Raji (cell line): ENCODE data around the gene ANKRD12.

Source experiments
- POLR2A ChIP-seq: IDR thresholded peaks from 2 replicates; pipeline ENCODE4 v1.6.1; 2011; ENCODE audit warnings: low read depth, low read length, control low read depth; ENCODE audit not compliant: insufficient read depth

Gene ANKRD12

GRCh38 chr18:9136315-9137155, at the start of gene ANKRD12:
Gene ANKRD12 (plus strand): TSS chr18:9136781. CDS start chr18:9182433, 45,652 bp downstream.
- peak; percentile 72 for TF ChIP-seq POLR2A

- TF ChIP-seq POLR2A: no peak
Measured at GRCh38 chr18:9087144-9087543, 49.4 kb upstream of the ANKRD12 start.

DNA sequence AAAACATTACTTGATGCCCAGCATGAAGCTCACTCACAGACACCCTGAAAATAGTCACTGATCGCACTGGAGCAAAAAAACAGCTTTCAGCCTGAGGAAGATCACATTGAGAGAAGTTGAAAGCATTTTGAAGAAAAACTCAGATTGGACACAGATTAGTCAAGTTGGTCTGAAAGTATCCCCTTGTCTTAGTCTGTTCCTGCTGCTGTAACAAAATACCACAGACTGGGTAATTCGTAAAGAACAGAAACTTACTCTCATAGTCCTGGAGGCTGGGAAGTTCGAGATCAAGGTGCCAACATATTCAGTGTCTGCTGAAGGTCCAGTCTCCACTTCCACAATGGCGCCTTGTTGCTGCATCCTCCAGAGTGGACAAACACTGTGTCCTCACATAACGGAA, 48.3 kb upstream of the ANKRD12 start:
- no peak for TF ChIP-seq POLR2A

DNA sequence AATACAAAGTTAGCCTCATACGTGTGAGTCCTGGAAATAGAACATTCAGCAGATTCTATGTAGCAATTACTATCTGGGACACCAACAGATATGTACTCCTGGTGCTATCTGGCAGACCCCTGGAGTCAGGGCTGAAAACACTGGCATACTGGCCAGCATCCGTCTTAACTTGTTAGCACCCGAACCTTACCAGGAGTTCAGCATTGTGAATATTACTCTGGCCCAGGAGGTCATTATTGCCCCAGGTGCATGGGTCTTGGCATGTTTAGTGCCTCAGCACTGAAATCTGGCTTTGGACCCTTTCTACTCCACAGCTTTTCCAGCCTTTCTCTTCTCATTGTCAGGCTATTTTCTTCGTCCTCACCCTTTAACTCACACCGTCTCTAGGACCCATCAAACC, 46.0 kb upstream of the ANKRD12 start:
- no peak for TF ChIP-seq POLR2A

GRCh38 chr18:9091066-9091476, 45.5 kb upstream of the ANKRD12 start:
- TF ChIP-seq POLR2A: no peak

DNA sequence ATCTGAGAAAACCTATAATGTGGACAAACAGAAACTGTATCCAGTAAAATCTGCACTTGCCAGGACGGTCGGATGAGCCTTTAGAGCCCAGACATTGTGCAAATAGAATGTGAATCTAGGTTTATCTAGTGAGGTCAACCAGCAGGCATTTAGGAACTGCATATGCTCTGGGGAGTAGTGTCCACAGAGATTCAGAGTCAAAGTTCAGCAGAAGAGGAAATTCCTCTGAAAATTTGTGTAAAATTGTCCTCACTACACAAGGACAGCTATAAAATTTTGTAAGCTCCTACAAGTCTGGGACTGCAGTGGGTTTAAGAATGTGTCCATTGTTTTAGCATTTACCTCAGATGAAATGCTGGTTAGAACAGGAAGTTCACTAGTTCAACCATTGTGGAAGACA, 43.9 kb upstream of the ANKRD12 start:
- TF ChIP-seq POLR2A: no peak

GRCh38 chr18:9094307-9095226, 42.0 kb upstream of the ANKRD12 start:
- TF ChIP-seq POLR2A: no peak

DNA sequence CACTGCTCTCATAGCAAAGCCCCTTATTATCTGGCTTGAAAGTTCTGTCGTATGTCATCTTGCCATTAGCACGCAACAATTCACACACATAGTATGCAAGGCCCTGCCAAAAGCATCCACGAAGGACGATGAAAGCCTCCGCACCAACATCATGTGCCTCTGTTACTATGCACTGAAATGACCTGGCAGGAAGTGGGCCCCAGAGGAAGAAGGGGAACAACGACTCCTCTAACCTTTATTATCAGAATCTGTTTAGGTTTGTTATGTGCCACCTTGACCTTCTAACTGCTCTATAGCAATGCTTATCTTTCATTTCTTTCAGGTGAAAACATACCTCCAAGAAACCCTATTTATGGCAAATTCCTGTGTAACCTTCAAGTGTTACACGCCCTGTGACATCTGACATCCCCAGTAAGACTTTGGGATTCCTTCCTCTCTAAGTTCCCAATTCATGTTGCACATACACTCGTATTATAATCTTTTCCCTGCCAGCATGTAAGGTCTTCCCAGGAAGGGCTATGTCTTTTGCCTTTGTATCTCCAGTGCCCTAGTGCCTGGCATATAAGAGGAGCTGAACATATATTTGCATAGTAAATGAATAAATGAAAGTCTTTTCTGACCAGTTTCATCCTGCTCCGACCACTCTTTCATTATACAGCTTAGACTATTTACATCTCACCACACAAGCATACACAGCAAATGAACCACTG, 41.1 kb upstream of the ANKRD12 start:
- peak; percentile 36; the same call in 1 of the 2 replicates for TF ChIP-seq POLR2A

GRCh38 chr18:9096007-9096371, 40.6 kb upstream of the ANKRD12 start:
- TF ChIP-seq POLR2A: no peak

DNA sequence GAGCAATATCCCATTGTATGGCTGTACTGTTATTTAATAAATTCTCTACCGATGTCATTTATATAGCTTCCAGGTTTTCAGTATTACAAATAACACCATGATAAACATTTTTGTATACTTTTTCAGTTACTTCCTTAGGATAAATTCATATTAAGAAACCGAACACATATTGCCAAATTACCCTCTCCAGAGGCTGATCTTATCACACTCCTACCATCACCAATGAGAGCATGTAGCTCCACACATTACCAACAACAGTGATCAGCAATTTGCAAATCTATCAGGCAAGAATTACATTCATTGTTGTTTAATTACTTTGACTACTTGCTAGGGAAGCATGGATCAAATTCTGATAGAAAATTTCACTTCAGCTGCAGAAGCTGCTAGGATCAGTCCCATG, 39.9 kb upstream of the ANKRD12 start:
- no peak for TF ChIP-seq POLR2A

DNA sequence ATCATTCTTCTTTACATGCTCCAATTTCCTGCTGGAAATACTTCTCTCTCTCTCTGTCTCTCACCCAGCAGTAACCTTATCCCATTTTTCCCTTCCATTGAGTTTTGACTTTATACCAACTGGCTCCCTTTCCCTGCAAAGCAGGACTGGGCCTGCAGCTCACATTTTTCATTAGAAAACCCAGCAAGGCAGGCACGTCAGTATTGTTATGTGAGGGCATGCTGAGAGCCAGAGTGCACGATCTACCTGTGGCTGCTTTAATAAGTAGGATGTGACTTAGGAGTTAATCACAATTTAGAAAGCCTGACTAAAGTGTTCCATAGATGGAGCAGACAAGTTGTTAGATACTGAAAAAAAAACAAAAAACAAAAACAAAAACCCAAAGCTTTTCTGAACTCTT, 39.2 kb upstream of the ANKRD12 start:
- no peak for TF ChIP-seq POLR2A

GRCh38 chr18:9100796-9101195, 35.8 kb upstream of the ANKRD12 start:
- no peak for TF ChIP-seq POLR2A

DNA sequence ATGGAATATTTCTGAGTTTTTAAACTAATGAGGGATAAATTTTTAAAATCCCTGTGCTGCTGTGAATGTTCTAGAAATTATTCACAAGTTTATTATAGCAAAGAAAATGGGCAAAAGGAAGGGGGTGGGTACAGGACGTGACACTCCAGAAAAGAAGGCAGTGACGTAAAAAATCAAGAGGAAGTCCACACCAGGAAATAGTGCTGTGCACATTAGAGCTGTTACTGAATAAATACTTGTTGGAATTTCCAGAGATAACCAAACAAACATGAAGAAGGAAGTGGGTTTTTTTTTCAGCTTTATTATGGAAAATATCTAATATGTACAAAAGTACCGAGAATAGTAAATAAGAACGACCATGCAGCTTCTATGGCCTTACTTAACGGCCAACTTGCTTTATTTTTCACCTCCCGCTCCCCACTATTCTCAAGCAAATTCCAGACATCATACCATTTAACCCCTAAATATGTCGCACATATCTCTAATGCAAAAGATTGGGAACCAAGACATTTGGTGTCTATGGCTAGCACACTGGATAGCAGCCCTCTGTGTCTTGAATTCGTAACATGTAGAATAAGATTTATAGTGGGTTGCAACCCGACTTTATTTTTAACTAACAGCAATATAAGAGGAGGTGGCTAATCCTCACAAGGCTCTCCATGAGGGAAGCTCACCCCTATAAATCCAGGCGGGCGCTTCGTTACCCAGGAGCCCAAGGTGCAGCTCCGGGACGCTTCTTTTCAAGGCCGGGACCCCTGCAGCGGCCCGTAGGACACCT, 34.7 kb upstream of the ANKRD12 start:
- TF ChIP-seq POLR2A: no peak; the same call in 1 of the 2 replicates
